ENCODE results near the gene TUG1. TPM values are rescaled to one million over a fixed set of nuclear protein-coding genes. Genes with fewer than 3 reads are reported as not detected.

TUG1 gene
- total RNA-seq, 2 experiments from 2014 or later = 85.8 to 86.2 TPM

DNA sequence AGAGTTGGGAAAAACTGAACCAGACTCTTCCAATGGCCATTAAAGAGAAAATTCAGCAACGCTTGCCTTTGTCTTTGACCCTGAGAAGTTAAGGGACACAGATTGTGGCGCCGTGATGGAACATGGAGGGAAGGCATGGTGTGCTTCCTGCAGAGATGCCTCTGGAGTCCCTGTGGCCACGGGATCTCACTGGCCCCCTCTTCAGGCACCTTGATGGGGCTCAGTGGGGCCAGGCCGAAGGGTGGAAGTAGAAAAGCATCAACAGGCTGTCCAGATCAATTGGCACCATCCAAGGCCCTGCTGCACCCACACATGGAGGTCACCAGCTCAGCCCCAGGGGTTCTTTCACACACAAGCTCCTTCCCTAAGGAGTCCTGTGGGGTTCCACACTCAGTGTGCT is 43.4 kb upstream of the TUG1 start:
- POLR2A ChIA-PET = interaction anchor here (1.2 kb wide), 1 partner anchor 290 kb away, joined by 3 read pairs; the partner anchor contains the start of gene SLC35E4

DNA sequence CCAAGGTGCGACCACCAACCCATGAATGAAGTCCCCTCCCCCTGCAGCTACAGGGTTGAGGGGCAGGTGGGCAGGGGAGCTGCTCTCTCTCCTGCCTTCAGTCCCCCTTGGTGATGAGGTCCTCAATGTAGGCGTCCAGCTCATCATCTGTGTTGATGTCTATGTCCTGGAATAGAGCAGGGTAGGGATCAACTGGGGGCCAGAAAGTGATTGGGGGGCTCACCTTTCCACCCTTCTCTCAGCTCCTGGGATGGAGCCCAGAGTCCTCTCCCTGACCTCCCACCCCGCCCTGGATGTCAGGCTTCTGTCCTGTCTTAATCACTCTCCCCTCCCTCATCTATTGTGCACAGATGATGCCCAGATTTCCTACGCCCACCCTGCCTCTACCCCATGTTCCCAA is 42.4 kb upstream of the TUG1 start:
- TF ChIP-seq, protein P1, sequence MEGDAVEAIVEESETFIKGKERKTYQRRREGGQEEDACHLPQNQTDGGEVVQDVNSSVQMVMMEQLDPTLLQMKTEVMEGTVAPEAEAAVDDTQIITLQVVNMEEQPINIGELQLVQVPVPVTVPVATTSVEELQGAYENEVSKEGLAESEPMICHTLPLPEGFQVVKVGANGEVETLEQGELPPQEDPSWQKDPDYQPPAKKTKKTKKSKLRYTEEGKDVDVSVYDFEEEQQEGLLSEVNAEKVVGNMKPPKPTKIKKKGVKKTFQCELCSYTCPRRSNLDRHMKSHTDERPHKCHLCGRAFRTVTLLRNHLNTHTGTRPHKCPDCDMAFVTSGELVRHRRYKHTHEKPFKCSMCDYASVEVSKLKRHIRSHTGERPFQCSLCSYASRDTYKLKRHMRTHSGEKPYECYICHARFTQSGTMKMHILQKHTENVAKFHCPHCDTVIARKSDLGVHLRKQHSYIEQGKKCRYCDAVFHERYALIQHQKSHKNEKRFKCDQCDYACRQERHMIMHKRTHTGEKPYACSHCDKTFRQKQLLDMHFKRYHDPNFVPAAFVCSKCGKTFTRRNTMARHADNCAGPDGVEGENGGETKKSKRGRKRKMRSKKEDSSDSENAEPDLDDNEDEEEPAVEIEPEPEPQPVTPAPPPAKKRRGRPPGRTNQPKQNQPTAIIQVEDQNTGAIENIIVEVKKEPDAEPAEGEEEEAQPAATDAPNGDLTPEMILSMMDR (IDR thresholded peaks at IDR 0.05) = no peak
- no peak overlapping the region for H3K27ac Mint-ChIP-seq
- POLR2A ChIA-PET = interaction anchor here (0.8 kb wide), 1 partner anchor 14 kb away, joined by 3 read pairs; no protein-coding TSS in a partner anchor

More for the DNA sequence above, 43.4 kb upstream of the TUG1 start:
- TF ChIP-seq, protein P1 (IDR thresholded peaks at IDR 0.05) = no peak
- CTCF ChIA-PET = interaction anchor here (1.0 kb wide), 1 partner anchor 160 kb away, joined by 3 read pairs; no protein-coding TSS in a partner anchor
- no peak overlapping the region for H3K4me3 ChIP-seq (ENCODE audit: low read length)
- no peaks in the 10 kb centered on the region for H3K9me3 ChIP-seq (ENCODE audit: control insufficient read depth in 1 of 2, insufficient read depth in 1 of 2, low read length in 2 of 2)
- H3K36me3 Mint-ChIP-seq (ENCODE audit: low read depth) = peaks cover 73% of the 10 kb centered on the region
- intact Hi-C loops (cut with DNase I, micrococcal nuclease) = no loop called here
- H3K4me1 Mint-ChIP-seq (ENCODE audit: low read depth) = peaks cover 20% of the 10 kb centered on the region
- H3K4me1 ChIP-seq (ENCODE audit: insufficient read depth, low read length) = peaks cover 19% of the 10 kb centered on the region
- H3K27ac Mint-ChIP-seq = no peak overlapping the region
- H3K4me3 Mint-ChIP-seq = no peak overlapping the region
- no peak overlapping the region for H3K27ac ChIP-seq (ENCODE audit: low read depth in 1 of 2, low read length in 2 of 2)
- H3K36me3 ChIP-seq (ENCODE audit: insufficient read depth, low read length) = peaks cover 60% of the 10 kb centered on the region
- no peak for ATAC-seq (ENCODE audit: poor library complexity)
- H3K9me3 Mint-ChIP-seq = no peaks in the 10 kb centered on the region
- peak in 1 of 14 experiments; percentile 6 for DNase-seq
- no peaks in the 10 kb centered on the region for H3K27me3 Mint-ChIP-seq
- no peaks in the 10 kb centered on the region for H3K27me3 ChIP-seq (ENCODE audit: control insufficient read depth in 1 of 2, insufficient read depth in 2 of 2, low read length in 2 of 2)

DNA sequence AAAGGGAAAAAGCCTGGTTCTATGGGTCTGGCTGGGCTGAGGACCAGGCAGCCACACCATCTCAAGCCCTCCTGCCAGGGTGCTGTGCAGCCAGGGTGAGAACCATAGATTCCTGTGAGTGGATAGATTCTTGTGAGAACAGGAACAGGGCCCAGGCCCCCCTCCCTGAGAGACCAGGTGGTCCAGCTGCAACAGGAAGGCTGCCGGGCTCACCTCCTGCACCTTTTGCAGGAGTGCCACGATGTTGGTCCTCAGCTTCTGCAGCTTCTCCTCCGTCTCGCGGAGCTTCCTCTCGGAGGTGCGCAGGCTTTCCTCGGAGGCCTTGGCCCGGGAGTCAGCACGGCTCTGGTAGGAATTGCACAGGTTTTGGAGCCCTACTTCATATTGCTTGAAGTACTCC is 41.3 kb upstream of the TUG1 start:
- ChIA-PET CTCF (no interaction called here), POLR2A (no interaction called here)
- no peaks in the 10 kb centered on the region for H3K27me3 ChIP-seq (ENCODE audit: control insufficient read depth in 1 of 2, insufficient read depth in 2 of 2, low read length in 2 of 2)
- H3K4me3 Mint-ChIP-seq = no peak overlapping the region
- TF ChIP-seq, protein P1 (IDR thresholded peaks at IDR 0.05) = no peak
- ATAC-seq (ENCODE audit: poor library complexity) = no peak
- H3K36me3 ChIP-seq (ENCODE audit: insufficient read depth, low read length) = peaks cover 82% of the 10 kb centered on the region
- H3K9me3 ChIP-seq (ENCODE audit: control insufficient read depth in 1 of 2, insufficient read depth in 1 of 2, low read length in 2 of 2) = no peaks in the 10 kb centered on the region
- no peak overlapping the region for H3K27ac ChIP-seq (ENCODE audit: low read depth in 1 of 2, low read length in 2 of 2)
- no peak for DNase-seq
- intact Hi-C loops (cut with DNase I, micrococcal nuclease) = no loop called here
- no peaks in the 10 kb centered on the region for H3K9me3 Mint-ChIP-seq
- no peak overlapping the region for H3K27ac Mint-ChIP-seq
- peaks cover 30% of the 10 kb centered on the region for H3K4me1 Mint-ChIP-seq (ENCODE audit: low read depth)
- no peaks in the 10 kb centered on the region for H3K27me3 Mint-ChIP-seq
- peaks cover 89% of the 10 kb centered on the region for H3K36me3 Mint-ChIP-seq (ENCODE audit: low read depth)
- peaks cover 6% of the 10 kb centered on the region for H3K4me1 ChIP-seq (ENCODE audit: insufficient read depth, low read length)
- no peak overlapping the region for H3K4me3 ChIP-seq (ENCODE audit: low read length)

More for the DNA sequence above, 42.4 kb upstream of the TUG1 start:
- peaks cover 71% of the 10 kb centered on the region for H3K36me3 ChIP-seq (ENCODE audit: insufficient read depth, low read length)
- H3K9me3 ChIP-seq (ENCODE audit: control insufficient read depth in 1 of 2, insufficient read depth in 1 of 2, low read length in 2 of 2) = no peaks in the 10 kb centered on the region
- no peak overlapping the region for H3K27ac ChIP-seq (ENCODE audit: low read depth in 1 of 2, low read length in 2 of 2)
- Mint-ChIP-seq H3K4me3 (no peak overlapping the region), H3K36me3 (ENCODE audit: low read depth) (peaks cover 83% of the 10 kb centered on the region), H3K4me1 (ENCODE audit: low read depth) (peaks cover 28% of the 10 kb centered on the region), H3K9me3 (no peaks in the 10 kb centered on the region), H3K27me3 (no peaks in the 10 kb centered on the region)
- ATAC-seq (ENCODE audit: poor library complexity) (no peak), DNase-seq (no peak)
- intact Hi-C loops (cut with DNase I, micrococcal nuclease) = no loop called here
- CTCF ChIA-PET = interaction anchor here (1.0 kb wide), 1 partner anchor 159 kb away, joined by 3 read pairs; no protein-coding TSS in a partner anchor
- H3K4me3 ChIP-seq (ENCODE audit: low read length) = no peak overlapping the region
- no peaks in the 10 kb centered on the region for H3K27me3 ChIP-seq (ENCODE audit: control insufficient read depth in 1 of 2, insufficient read depth in 2 of 2, low read length in 2 of 2)
- peaks cover 12% of the 10 kb centered on the region for H3K4me1 ChIP-seq (ENCODE audit: insufficient read depth, low read length)

Data from CD4-positive, alpha-beta T cell (primary cell).